Fibroblast of lung (primary cell): ENCODE measurements around the gene C1orf232.

Experiments
- CTCF ChIP-seq, 2 donors: IDR thresholded peaks in 1 of 2; conservative IDR thresholded peaks in 1 of 2; 1 replicate in 1 of 2; 2 replicates in 1 of 2; pipeline ENCODE4 v1.5.1; 2011 to 2012; ENCODE audit warnings: low read length in 2 of 2, control low read depth in 1 of 2, inconsistent platforms in 1 of 2, low read depth in 1 of 2, mild to moderate bottlenecking in 1 of 2
- EZH2 ChIP-seq: IDR thresholded peaks from 2 replicates; pipeline ENCODE4 v1.5.1; 2012; ENCODE audit warnings: low read length, control low read depth, mild to moderate bottlenecking; ENCODE audit errors: missing control alignments

DNA sequence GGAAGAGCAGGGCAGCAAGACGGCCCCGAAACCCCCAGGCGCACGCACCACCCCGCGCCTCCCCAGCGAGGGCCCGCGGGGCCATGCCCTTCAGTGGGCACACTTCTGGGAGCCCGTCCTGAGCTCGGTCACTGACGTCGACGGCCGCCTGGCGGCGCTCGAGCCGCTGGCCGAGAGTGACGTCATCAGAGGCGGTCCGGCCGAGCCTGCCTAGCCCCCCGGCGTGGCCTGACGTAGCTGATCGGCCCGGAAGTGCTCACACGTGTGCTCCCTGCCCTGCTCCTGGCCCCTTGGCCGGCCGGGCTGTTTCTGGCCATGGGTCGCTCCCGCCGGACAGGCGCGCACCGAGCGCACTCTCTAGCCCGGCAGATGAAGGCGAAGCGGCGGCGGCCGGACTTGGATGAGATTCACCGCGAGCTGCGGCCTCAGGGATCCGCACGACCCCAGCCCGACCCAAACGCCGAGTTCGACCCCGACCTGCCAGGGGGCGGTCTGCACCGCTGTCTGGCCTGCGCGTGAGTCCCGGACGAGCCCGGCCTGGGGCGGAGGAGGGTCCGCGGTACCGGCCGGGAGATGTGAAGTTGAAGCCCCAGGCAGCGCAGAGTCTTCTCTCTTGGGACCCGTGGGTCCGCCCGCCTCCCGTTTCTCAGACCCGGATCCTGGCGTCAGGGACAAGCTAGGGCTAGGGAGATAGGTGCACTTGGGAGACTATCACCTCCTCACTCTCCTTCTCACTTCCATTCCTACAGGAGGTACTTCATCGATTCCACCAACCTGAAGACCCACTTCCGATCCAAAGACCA lies 1.1 kb upstream of the C1orf232 start, which contains the start of gene ZNF593:
- TF ChIP-seq CTCF (conservative IDR thresholded peaks at IDR 0.05 in 1 of 2, IDR thresholded peaks at IDR 0.05 in 1 of 2; ENCODE audit: low read depth in 1 of 2, low read length in 2 of 2) (peak; percentile 73 to 86), EZH2 (no peak)
